Keratinocyte (primary cell): ENCODE measurements around the gene TMEM9. TPM values are rescaled to one million over a fixed set of nuclear protein-coding genes. Genes with fewer than 3 reads are reported as not detected.

Experiments
- DNase-seq: peaks from one replicate; pipeline ENCODE4 v3.0.0-alpha.2; 2011; ENCODE audit warnings: low read depth, missing footprints, low spot score
- FAIRE-seq: peaks from 2 replicates; lab custom pipeline; 2011; peaks lifted over from hg19 to GRCh38; lab: Jason Lieb, UNC
- H2AFZ ChIP-seq: 2 replicates; pipeline ENCODE4 v1.6.0; 2012; ENCODE audit warnings: low read length, control low read depth, inconsistent platforms; ENCODE audit not compliant: control insufficient read depth
- H3K27ac ChIP-seq: 2 replicates; pipeline ENCODE4 v1.5.1; 2011; ENCODE audit warnings: low read length; ENCODE audit not compliant: control insufficient read depth, insufficient read depth
- H3K27me3 ChIP-seq: 3 replicates; pipeline ENCODE4 v1.6.0; 2011; ENCODE audit warnings: low read length; ENCODE audit not compliant: control insufficient read depth, insufficient read depth; ENCODE audit errors: extremely low read depth
- H3K36me3 ChIP-seq, 2 experiments: 2 replicates in 1 of 2; 3 replicates in 1 of 2; pipeline ENCODE4 v1.5.1; 2011; ENCODE audit warnings: low read length in 2 of 2, mild to moderate bottlenecking in 1 of 2; ENCODE audit not compliant: control insufficient read depth in 2 of 2, insufficient read depth in 2 of 2; ENCODE audit errors: extremely low read depth in 1 of 2
- H3K4me1 ChIP-seq: 3 replicates; pipeline ENCODE4 v1.5.1; 2011; ENCODE audit warnings: low read length; ENCODE audit not compliant: control insufficient read depth, insufficient read depth; ENCODE audit errors: extremely low read depth
- H3K4me2 ChIP-seq: 3 replicates; pipeline ENCODE4 v1.6.0; 2011; ENCODE audit warnings: low read depth, low read length; ENCODE audit not compliant: control insufficient read depth, insufficient read depth; ENCODE audit errors: extremely low read depth
- H3K4me3 ChIP-seq, 3 experiments: fragments of 200-600 bp in 1 of 3; sonication (generic) in 1 of 3; 2 replicates in 2 of 3; 3 replicates in 1 of 3; pipeline ENCODE4 v1.5.1; 2011 to 2016; ENCODE audit warnings: low read length in 3 of 3, mild to moderate bottlenecking in 3 of 3, control low read depth in 2 of 3, inconsistent platforms in 1 of 3, low read depth in 1 of 3, mixed read lengths in 1 of 3, mixed run types in 1 of 3, moderate library complexity in 1 of 3; ENCODE audit not compliant: control insufficient read depth in 2 of 3, insufficient read depth in 2 of 3; ENCODE audit errors: extremely low read depth in 1 of 3
- H3K79me2 ChIP-seq: 2 replicates; pipeline ENCODE4 v1.6.0; 2012; ENCODE audit warnings: low read length; ENCODE audit not compliant: control insufficient read depth, insufficient read depth
- H3K9ac ChIP-seq: 3 replicates; pipeline ENCODE4 v1.6.0; 2011; ENCODE audit warnings: low read length; ENCODE audit not compliant: control insufficient read depth, insufficient read depth; ENCODE audit errors: extremely low read depth
- H3K9me1 ChIP-seq: 3 replicates; pipeline ENCODE4 v1.6.0; 2011; ENCODE audit warnings: low read length; ENCODE audit not compliant: control insufficient read depth, insufficient read depth; ENCODE audit errors: extremely low read depth
- H3K9me3 ChIP-seq: 2 replicates; pipeline ENCODE4 v1.5.1; 2012; ENCODE audit warnings: low read depth, low read length; ENCODE audit not compliant: control insufficient read depth
- H4K20me1 ChIP-seq: 3 replicates; pipeline ENCODE4 v1.6.0; 2011; ENCODE audit warnings: low read length; ENCODE audit not compliant: control insufficient read depth, insufficient read depth; ENCODE audit errors: extremely low read depth
- EZH2 ChIP-seq: IDR thresholded peaks from one replicate; pipeline ENCODE4 v1.6.1; 2012; ENCODE audit warnings: inconsistent platforms, mild to moderate bottlenecking, low read length, moderate library complexity
- dilution Hi-C: fragments of 300-500 bp; cut with MboI; formaldehyde crosslinking; loops from one replicate; pipeline ENCODE4 v1.7.0; 2020; ENCODE audit warnings: low sequenced_read_pairs; ENCODE audit not compliant: extremely low pct_ligation_motif_present
- polyA plus RNA-seq, 5 experiments: library from polyadenylated mRNA; depleted of rRNA in 3 of 5; stranded (reverse) in 3 of 5; stranded (forward) in 1 of 5; unstranded in 1 of 5; fragments of >200 nt; gene quantifications; 1 replicate in 1 of 5; 2 replicates in 3 of 5; 3 replicates in 1 of 5; pipeline versions ENCODE4 v1.2.1 to v1.2.3, GENCODE V29; 2011 to 2012; ENCODE audit warnings: missing spikeins in 2 of 5, low read depth in 1 of 5, low replicate concordance in 1 of 5
- TF ChIP-seq, protein P1 (sequence below), 3 experiments: IDR thresholded peaks in 1 of 3; conservative IDR thresholded peaks in 1 of 3; optimal IDR thresholded peaks in 1 of 3; 2 replicates in 2 of 3; 3 replicates in 1 of 3; pipeline versions ENCODE3 to v1.5.1; 2011; ENCODE audit warnings: low read length in 3 of 3, mild to moderate bottlenecking in 3 of 3, moderate library complexity in 2 of 3, control low read depth in 1 of 3, inconsistent platforms in 1 of 3; ENCODE audit not compliant: insufficient read depth in 2 of 3; ENCODE audit errors: extremely low read depth in 1 of 3

TMEM9 gene
- polyA plus RNA-seq, 1 donor (not counting 4 experiments of a cell fraction or from before 2014, with no cell fraction given), result 56.0 TPM

DNA sequence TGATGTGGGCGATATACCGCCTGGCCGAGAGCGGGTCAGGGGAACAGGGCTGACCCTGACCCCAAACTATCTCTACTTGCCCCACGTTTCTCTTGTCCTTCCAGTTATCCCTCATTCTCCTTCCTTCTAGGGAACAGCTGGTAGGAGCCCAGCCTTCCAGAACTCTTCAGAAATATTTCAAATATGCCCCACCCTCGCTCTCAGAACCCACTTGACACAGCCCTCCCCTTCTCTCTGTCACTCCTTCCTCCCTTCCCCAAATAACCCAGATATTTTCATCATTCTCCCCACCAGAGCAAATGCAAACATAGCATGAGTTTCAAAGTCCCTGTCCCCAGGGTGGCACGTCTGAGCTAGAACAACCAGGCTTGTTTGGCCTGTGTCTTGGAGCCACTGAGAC lies 43.1 kb downstream of the TMEM9 start:
- H4K20me1 ChIP-seq, result no peaks in the 10 kb centered on the region
- no peaks in the 10 kb centered on the region for H3K9me1 ChIP-seq
- dilution Hi-C loops, result no loop called here
- DNase-seq (no peak), FAIRE-seq (no peak)
- H3K4me3 ChIP-seq, result no peak overlapping the region
- no peak for TF ChIP-seq EZH2
- TF ChIP-seq, protein P1, sequence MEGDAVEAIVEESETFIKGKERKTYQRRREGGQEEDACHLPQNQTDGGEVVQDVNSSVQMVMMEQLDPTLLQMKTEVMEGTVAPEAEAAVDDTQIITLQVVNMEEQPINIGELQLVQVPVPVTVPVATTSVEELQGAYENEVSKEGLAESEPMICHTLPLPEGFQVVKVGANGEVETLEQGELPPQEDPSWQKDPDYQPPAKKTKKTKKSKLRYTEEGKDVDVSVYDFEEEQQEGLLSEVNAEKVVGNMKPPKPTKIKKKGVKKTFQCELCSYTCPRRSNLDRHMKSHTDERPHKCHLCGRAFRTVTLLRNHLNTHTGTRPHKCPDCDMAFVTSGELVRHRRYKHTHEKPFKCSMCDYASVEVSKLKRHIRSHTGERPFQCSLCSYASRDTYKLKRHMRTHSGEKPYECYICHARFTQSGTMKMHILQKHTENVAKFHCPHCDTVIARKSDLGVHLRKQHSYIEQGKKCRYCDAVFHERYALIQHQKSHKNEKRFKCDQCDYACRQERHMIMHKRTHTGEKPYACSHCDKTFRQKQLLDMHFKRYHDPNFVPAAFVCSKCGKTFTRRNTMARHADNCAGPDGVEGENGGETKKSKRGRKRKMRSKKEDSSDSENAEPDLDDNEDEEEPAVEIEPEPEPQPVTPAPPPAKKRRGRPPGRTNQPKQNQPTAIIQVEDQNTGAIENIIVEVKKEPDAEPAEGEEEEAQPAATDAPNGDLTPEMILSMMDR (optimal IDR thresholded peaks at IDR 0.05 in 1 of 3, IDR thresholded peaks at IDR 0.05 in 1 of 3, conservative IDR thresholded peaks at IDR 0.05 in 1 of 3; ENCODE audit: extremely low read depth in 1 of 3, insufficient read depth in 2 of 3, low read length in 3 of 3), result no peak
- no peak overlapping the region for H3K9ac ChIP-seq
- no peaks in the 10 kb centered on the region for H3K36me3 ChIP-seq
- no peaks in the 10 kb centered on the region for H3K4me1 ChIP-seq
- H3K79me2 ChIP-seq, result no peaks in the 10 kb centered on the region
- peaks cover 23% of the 10 kb centered on the region for H3K27me3 ChIP-seq
- no peak overlapping the region for H3K4me2 ChIP-seq
- H2AFZ ChIP-seq, result no peak overlapping the region
- H3K27ac ChIP-seq, result no peak overlapping the region
- H3K9me3 ChIP-seq, result no peaks in the 10 kb centered on the region

DNA sequence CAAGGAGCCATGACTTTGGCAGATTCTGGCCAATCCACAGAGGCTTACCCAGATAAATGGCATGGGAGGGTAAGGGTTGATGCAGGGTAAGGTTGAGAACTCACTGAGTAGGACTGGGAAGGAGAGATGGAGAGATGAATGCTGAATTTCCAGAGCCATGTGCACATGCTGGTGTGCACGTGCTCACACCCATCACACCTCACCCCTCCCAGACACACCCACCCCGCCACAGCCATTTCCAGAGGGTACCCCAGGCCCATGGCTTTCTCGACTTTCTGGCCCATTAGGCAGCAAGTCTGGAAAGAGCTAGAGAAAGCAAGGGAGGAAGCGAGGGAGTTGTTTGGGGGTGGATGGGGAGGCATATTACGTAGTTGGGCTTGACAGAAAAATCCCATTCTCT lies 43.7 kb downstream of the TMEM9 start:
- Histone ChIP-seq H3K4me3 (no peak overlapping the region), H3K4me1 (no peaks in the 10 kb centered on the region), H3K79me2 (no peaks in the 10 kb centered on the region), H3K9me1 (no peaks in the 10 kb centered on the region), H3K9ac (no peak overlapping the region), H3K9me3 (no peaks in the 10 kb centered on the region), H2AFZ (no peak overlapping the region), H3K27ac (no peak overlapping the region), H3K36me3 (no peaks in the 10 kb centered on the region), H3K27me3 (peaks cover 19% of the 10 kb centered on the region), H3K4me2 (no peak overlapping the region), H4K20me1 (no peaks in the 10 kb centered on the region)
- DNase-seq (no peak), FAIRE-seq (no peak)
- dilution Hi-C loops, result no loop called here
- TF ChIP-seq EZH2, result no peak
- TF ChIP-seq, protein P1 (optimal IDR thresholded peaks at IDR 0.05 in 1 of 3, IDR thresholded peaks at IDR 0.05 in 1 of 3, conservative IDR thresholded peaks at IDR 0.05 in 1 of 3; ENCODE audit: extremely low read depth in 1 of 3, insufficient read depth in 2 of 3, low read length in 3 of 3), result no peak
